ENCODE results near the gene SELPLG. TPM values are rescaled to one million over a fixed set of nuclear protein-coding genes. Genes with fewer than 3 reads are reported as not detected.

Gene SELPLG
- total and polyA plus RNA-seq, 4 donors = 2.1 to 9.6 (median 4.8) TPM

DNA sequence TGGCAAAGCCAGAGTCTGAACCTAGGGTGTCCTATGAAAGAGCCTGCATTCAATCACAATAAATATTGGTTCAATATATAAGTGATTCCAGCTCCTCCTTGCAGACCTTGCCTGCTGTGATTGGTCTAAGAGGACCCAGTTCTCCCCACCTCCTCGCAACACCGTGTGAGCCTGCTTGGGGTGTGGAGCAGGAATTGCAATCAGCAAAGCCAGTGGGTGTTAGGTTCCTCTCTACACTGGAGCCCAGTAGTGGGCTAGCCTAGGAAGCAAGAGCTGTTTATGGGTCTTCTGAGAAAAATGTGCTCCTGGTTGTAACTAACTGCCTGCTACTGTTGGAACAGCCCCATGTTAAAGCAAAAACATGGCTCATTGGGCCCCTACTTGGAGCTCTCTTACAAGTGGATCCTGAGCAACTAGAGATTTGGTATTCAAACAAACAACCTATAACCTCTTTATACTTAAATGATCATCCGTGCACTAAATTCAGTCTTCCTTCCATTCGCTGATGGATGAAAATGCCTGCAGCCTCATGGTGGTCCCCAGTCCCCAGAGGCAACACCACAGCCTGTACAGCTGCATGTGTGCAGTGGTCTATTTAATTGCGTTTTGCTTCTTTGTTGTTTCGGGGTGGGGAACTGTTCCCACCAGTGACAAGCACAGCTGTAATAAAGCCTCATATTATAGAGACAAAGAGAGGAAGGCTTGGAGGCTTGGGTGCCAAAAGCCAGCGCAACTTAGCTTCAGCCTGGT is 3.7 kb upstream of the SELPLG start:
- H3K9ac ChIP-seq (ENCODE audit: low read depth in 1 of 2, low read length in 2 of 2) = no peak overlapping the region
- no peaks in the 10 kb centered on the region for H3K4me1 ChIP-seq (ENCODE audit: control insufficient read depth in 4 of 4, insufficient read depth in 4 of 4, low read length in 3 of 4)
- H3K27ac ChIP-seq (ENCODE audit: low read depth in 1 of 2, low read length in 2 of 2) = no peak overlapping the region
- DNase-seq (ENCODE audit: low spot score) = no peak
- 85% methylated on average over 7 of the region's 7 CpGs for WGBS
- peaks cover 0 to 2% (median 0%) of the 10 kb centered on the region in 4 donors for H3K27me3 ChIP-seq (ENCODE audit: control insufficient read depth in 4 of 4, insufficient read depth in 4 of 4, low read length in 3 of 4)
- TF ChIP-seq, protein P1, sequence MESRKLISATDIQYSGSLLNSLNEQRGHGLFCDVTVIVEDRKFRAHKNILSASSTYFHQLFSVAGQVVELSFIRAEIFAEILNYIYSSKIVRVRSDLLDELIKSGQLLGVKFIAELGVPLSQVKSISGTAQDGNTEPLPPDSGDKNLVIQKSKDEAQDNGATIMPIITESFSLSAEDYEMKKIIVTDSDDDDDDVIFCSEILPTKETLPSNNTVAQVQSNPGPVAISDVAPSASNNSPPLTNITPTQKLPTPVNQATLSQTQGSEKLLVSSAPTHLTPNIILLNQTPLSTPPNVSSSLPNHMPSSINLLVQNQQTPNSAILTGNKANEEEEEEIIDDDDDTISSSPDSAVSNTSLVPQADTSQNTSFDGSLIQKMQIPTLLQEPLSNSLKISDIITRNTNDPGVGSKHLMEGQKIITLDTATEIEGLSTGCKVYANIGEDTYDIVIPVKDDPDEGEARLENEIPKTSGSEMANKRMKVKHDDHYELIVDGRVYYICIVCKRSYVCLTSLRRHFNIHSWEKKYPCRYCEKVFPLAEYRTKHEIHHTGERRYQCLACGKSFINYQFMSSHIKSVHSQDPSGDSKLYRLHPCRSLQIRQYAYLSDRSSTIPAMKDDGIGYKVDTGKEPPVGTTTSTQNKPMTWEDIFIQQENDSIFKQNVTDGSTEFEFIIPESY (IDR thresholded peaks at IDR 0.05) = no peak
- TF ChIP-seq, protein P2, sequence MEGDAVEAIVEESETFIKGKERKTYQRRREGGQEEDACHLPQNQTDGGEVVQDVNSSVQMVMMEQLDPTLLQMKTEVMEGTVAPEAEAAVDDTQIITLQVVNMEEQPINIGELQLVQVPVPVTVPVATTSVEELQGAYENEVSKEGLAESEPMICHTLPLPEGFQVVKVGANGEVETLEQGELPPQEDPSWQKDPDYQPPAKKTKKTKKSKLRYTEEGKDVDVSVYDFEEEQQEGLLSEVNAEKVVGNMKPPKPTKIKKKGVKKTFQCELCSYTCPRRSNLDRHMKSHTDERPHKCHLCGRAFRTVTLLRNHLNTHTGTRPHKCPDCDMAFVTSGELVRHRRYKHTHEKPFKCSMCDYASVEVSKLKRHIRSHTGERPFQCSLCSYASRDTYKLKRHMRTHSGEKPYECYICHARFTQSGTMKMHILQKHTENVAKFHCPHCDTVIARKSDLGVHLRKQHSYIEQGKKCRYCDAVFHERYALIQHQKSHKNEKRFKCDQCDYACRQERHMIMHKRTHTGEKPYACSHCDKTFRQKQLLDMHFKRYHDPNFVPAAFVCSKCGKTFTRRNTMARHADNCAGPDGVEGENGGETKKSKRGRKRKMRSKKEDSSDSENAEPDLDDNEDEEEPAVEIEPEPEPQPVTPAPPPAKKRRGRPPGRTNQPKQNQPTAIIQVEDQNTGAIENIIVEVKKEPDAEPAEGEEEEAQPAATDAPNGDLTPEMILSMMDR (IDR thresholded peaks at IDR 0.05; ENCODE audit: low read depth, low read length, missing input control) = no peak
- TF ChIP-seq RXRA (IDR thresholded peaks at IDR 0.05) (no peak), TAF1 (conservative IDR thresholded peaks at IDR 0.05) (no peak), YY1 (IDR thresholded peaks at IDR 0.05) (no peak)
- no peaks in the 10 kb centered on the region for H3K9me3 ChIP-seq (ENCODE audit: control insufficient read depth in 4 of 4, low read length in 3 of 4)
- no peak overlapping the region for H3K4me3 ChIP-seq (ENCODE audit: low read depth in 1 of 3, low read length in 3 of 3)
- H3K36me3 ChIP-seq (ENCODE audit: control insufficient read depth in 4 of 4, insufficient read depth in 3 of 4, low read depth in 1 of 4, low read length in 3 of 4) = no peaks in the 10 kb centered on the region

DNA sequence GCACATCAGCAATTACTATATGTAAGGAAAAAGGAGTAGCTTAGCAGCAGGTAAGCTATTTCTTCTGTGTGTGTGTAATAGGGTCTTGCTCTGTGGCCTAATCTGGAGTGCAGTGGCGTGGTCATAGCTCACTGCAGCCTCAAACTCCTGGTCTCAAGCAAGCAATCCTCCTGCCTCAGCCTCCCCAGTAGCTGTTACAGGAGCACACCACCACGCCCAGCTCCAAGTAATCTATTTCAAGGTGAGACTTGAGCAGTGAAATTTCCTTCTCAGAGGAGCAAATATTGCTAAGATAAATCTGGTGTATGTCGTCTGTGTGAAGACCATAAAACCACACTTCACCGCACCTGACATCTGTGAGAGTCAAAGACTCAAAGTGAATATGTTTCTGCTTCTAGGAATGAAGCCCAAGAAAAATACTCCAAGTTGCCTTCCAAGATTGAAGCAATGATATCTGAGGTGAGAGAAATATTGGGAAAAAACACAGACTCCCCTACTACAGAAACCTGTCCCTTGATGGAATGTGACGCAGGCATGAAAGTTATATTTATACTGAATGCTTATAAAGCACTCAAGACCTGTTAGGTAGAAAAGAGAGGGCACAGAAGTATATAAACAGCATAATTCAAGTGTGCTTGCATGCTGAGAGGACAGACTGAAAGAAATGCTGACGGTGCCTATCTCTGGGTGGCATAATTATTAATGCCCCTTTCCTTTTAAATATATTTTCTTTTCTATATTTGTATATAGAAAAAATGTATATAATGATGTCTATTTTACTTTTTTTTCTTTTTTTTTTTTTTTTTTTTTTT is 2.5 kb upstream of the SELPLG start:
- Histone ChIP-seq H3K9ac (ENCODE audit: low read depth in 1 of 2, low read length in 2 of 2) (no peak overlapping the region), H3K4me3 (ENCODE audit: low read depth in 1 of 3, low read length in 3 of 3) (no peak overlapping the region), H3K36me3 (ENCODE audit: control insufficient read depth in 4 of 4, insufficient read depth in 3 of 4, low read depth in 1 of 4, low read length in 3 of 4) (no peaks in the 10 kb centered on the region), H3K27ac (ENCODE audit: low read depth in 1 of 2, low read length in 2 of 2) (peak overlapping the region in 1 of 2 donors; percentile 23), H3K9me3 (ENCODE audit: control insufficient read depth in 4 of 4, low read length in 3 of 4) (no peaks in the 10 kb centered on the region), H3K4me1 (ENCODE audit: control insufficient read depth in 4 of 4, insufficient read depth in 4 of 4, low read length in 3 of 4) (peaks cover 0 to 2% (median 0%) of the 10 kb centered on the region in 4 donors), H3K27me3 (ENCODE audit: control insufficient read depth in 4 of 4, insufficient read depth in 4 of 4, low read length in 3 of 4) (peaks cover 0 to 2% (median 0%) of the 10 kb centered on the region in 4 donors)
- DNase-seq (ENCODE audit: low spot score) = no peak
- TF ChIP-seq, protein P3, sequence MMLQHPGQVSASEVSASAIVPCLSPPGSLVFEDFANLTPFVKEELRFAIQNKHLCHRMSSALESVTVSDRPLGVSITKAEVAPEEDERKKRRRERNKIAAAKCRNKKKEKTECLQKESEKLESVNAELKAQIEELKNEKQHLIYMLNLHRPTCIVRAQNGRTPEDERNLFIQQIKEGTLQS (IDR thresholded peaks at IDR 0.05) = no peak
- no peak for TF ChIP-seq FOXA2 (IDR thresholded peaks at IDR 0.05)
- TF ChIP-seq, protein P4, sequence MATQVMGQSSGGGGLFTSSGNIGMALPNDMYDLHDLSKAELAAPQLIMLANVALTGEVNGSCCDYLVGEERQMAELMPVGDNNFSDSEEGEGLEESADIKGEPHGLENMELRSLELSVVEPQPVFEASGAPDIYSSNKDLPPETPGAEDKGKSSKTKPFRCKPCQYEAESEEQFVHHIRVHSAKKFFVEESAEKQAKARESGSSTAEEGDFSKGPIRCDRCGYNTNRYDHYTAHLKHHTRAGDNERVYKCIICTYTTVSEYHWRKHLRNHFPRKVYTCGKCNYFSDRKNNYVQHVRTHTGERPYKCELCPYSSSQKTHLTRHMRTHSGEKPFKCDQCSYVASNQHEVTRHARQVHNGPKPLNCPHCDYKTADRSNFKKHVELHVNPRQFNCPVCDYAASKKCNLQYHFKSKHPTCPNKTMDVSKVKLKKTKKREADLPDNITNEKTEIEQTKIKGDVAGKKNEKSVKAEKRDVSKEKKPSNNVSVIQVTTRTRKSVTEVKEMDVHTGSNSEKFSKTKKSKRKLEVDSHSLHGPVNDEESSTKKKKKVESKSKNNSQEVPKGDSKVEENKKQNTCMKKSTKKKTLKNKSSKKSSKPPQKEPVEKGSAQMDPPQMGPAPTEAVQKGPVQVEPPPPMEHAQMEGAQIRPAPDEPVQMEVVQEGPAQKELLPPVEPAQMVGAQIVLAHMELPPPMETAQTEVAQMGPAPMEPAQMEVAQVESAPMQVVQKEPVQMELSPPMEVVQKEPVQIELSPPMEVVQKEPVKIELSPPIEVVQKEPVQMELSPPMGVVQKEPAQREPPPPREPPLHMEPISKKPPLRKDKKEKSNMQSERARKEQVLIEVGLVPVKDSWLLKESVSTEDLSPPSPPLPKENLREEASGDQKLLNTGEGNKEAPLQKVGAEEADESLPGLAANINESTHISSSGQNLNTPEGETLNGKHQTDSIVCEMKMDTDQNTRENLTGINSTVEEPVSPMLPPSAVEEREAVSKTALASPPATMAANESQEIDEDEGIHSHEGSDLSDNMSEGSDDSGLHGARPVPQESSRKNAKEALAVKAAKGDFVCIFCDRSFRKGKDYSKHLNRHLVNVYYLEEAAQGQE (IDR thresholded peaks at IDR 0.05) = no peak
- TF ChIP-seq HNF4G (IDR thresholded peaks at IDR 0.05) = no peak
- TF ChIP-seq, protein P5, sequence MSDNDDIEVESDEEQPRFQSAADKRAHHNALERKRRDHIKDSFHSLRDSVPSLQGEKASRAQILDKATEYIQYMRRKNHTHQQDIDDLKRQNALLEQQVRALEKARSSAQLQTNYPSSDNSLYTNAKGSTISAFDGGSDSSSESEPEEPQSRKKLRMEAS (IDR thresholded peaks at IDR 0.05) = no peak
- no peak for TF ChIP-seq RAD21 (IDR thresholded peaks at IDR 0.05)
- TF ChIP-seq YY1 (IDR thresholded peaks at IDR 0.05) = no peak
- TF ChIP-seq, protein P2 (IDR thresholded peaks at IDR 0.05; ENCODE audit: low read depth, low read length, missing input control) = no peak
- TF ChIP-seq EGR1 (IDR thresholded peaks at IDR 0.05; ENCODE audit: low read depth in 2 of 2) = no peak
- no peak for TF ChIP-seq NR2F2 (IDR thresholded peaks at IDR 0.05)
- TF ChIP-seq, protein P1 (IDR thresholded peaks at IDR 0.05) = no peak
- TF ChIP-seq HNF4A (conservative IDR thresholded peaks at IDR 0.05) = no peak
- no peak for TF ChIP-seq GABPA (IDR thresholded peaks at IDR 0.05 in 1 of 2, conservative IDR thresholded peaks at IDR 0.05 in 1 of 2)
- no peak for TF ChIP-seq SP1 (IDR thresholded peaks at IDR 0.05)
- WGBS = 82% methylated on average over 6 of the region's 6 CpGs

Data from liver (tissue), 9 donors.